Activated CD4-positive, alpha-beta T cell treated with anti-CD3 and anti-CD28 coated beads, Interleukin-2, amount 50 U/mL, for 16 hours (primary cell): ENCODE results near the gene SIPA1L3.

ENCODE experiments used
- DNase-seq: peaks from one replicate; pipeline ENCODE4 v3.0.0-alpha.2; 2020

Gene SIPA1L3

GRCh38 chr19:38001158-38001781 is 94.3 kb downstream of the SIPA1L3 start:
- DNase-seq: no peak

GRCh38 chr19:38003438-38004185 is 96.6 kb downstream of the SIPA1L3 start:
- DNase-seq: peak; percentile 71

GRCh38 chr19:38004186-38004520 is 97.1 kb downstream of the SIPA1L3 start:
- DNase-seq: no peak

GRCh38 chr19:38004521-38005223 is 97.7 kb downstream of the SIPA1L3 start:
- peak; percentile 35 for DNase-seq

- no peak for DNase-seq
Measured at GRCh38 chr19:38005224-38005614, 98.2 kb downstream of the SIPA1L3 start.

- DNase-seq: no peak
Measured at GRCh38 chr19:38006361-38007045, 99.5 kb downstream of the SIPA1L3 start.

- no peak for DNase-seq
Measured at GRCh38 chr19:38009650-38010242, 102.7 kb downstream of the SIPA1L3 start.

GRCh38 chr19:38011426-38011825 is 104.4 kb downstream of the SIPA1L3 start:
- DNase-seq: no peak

- no peak for DNase-seq
Measured at GRCh38 chr19:38012290-38012689, 105.3 kb downstream of the SIPA1L3 start.

GRCh38 chr19:38012944-38013343 is 105.9 kb downstream of the SIPA1L3 start:
- DNase-seq: no peak

- DNase-seq: no peak
Measured at GRCh38 chr19:38013913-38014580, 107.0 kb downstream of the SIPA1L3 start.

- no peak for DNase-seq
Measured at GRCh38 chr19:38015216-38015615, 108.2 kb downstream of the SIPA1L3 start.

GRCh38 chr19:38015761-38016160 is 108.8 kb downstream of the SIPA1L3 start:
- DNase-seq: no peak

GRCh38 chr19:38017401-38018151 is 110.6 kb downstream of the SIPA1L3 start:
- no peak for DNase-seq

GRCh38 chr19:38018694-38019395 is 111.8 kb downstream of the SIPA1L3 start:
- no peak for DNase-seq

GRCh38 chr19:38019396-38019724 is 112.4 kb downstream of the SIPA1L3 start:
- DNase-seq: no peak

- no peak for DNase-seq
Measured at GRCh38 chr19:38020311-38020710, 113.3 kb downstream of the SIPA1L3 start.

GRCh38 chr19:38021352-38021751 is 114.3 kb downstream of the SIPA1L3 start:
- no peak for DNase-seq

- no peak for DNase-seq
Measured at GRCh38 chr19:38022791-38023670, 116.0 kb downstream of the SIPA1L3 start.
